GM12878 (cell line): ENCODE measurements around the gene RETN. TPM values are rescaled to one million over a fixed set of nuclear protein-coding genes. Genes with fewer than 3 reads are reported as not detected.

Source experiments
- ATAC-seq: fragments of 200-7000 bp; cut with Tn5 transposase; 3 replicates; pipeline ENCODE4 v1.9.1; 2020; ENCODE audit warnings: mild to moderate bottlenecking, moderate library complexity
- BruUV-seq: library from RNA; stranded (reverse); fragments of 400-500 nt; replicated peaks from 2 replicates; lab custom pipeline; 2021; lab: Mats Ljungman, UMichigan
- CTCF ChIA-PET: fragments of 300-600 bp; sonication (Branson Sonifier 250); formaldehyde crosslinking; extraction: SDS; loops from one replicate; lab custom pipeline; 2021; ENCODE audit warnings: inconsistent platforms; lab: Yijun Ruan, JAX
- POLR2A ChIA-PET: fragments of 350-600 bp; formaldehyde crosslinking; extraction: SDS; loops from one replicate; lab custom pipeline; 2021; ENCODE audit warnings: inconsistent platforms; lab: Charles Lee
- RAD21 ChIA-PET: fragments of 300-600 bp; sonication (Branson Sonifier 250); formaldehyde crosslinking; loops from one replicate; lab custom pipeline; 2023; ENCODE audit warnings: antibody characterized with exemption; ENCODE audit not compliant: unreplicated experiment; lab: Charles Lee
- SMC1A ChIA-PET: fragments of 300-600 bp; sonication (Branson Sonifier 250); formaldehyde crosslinking; loops from one replicate; lab custom pipeline; 2023; ENCODE audit not compliant: unreplicated experiment, uncharacterized antibody; lab: Charles Lee
- DNase-seq: peaks from one replicate; pipeline ENCODE4 v3.0.0-alpha.2; 2011; ENCODE audit warnings: low read depth, low spot score
- FAIRE-seq: peaks from 3 replicates; lab custom pipeline; 2011; peaks lifted over from hg19 to GRCh38; lab: Jason Lieb, UNC
- H2AFZ ChIP-seq: 2 replicates; pipeline ENCODE4 v1.6.0; 2011; ENCODE audit warnings: low read depth, low read length, control low read depth; ENCODE audit not compliant: control insufficient read depth
- H3K27ac ChIP-seq: 2 replicates; pipeline ENCODE4 v1.5.1; 2011; ENCODE audit warnings: control low read depth; ENCODE audit not compliant: control insufficient read depth, insufficient read depth
- H3K27me3 ChIP-seq, 2 experiments: replicated peaks in 1 of 2; 2 replicates each; pipeline versions ENCODE4 v1.6.0 to v1.6.1; 2011; ENCODE audit warnings: low read length in 1 of 2; ENCODE audit not compliant: control insufficient read depth in 2 of 2, insufficient read depth in 2 of 2
- H3K36me3 ChIP-seq, 2 experiments: 2 replicates each; pipeline ENCODE4 v1.5.1; 2011; ENCODE audit warnings: low read length in 1 of 2; ENCODE audit not compliant: control insufficient read depth in 2 of 2, insufficient read depth in 2 of 2
- H3K4me1 ChIP-seq: 2 replicates; pipeline ENCODE4 v1.6.1; 2011; ENCODE audit warnings: mild to moderate bottlenecking, low read length, moderate library complexity, mixed read lengths; ENCODE audit not compliant: control insufficient read depth, insufficient read depth
- H3K4me2 ChIP-seq: 2 replicates; pipeline ENCODE4 v1.6.0; 2011; ENCODE audit warnings: control low read depth; ENCODE audit not compliant: control insufficient read depth, insufficient read depth
- H3K4me3 ChIP-seq: fragments of 200-600 bp; sonication (generic); 2 replicates; pipeline ENCODE4 v1.5.1; 2016
- H3K79me2 ChIP-seq: 2 replicates; pipeline ENCODE4 v1.6.0; 2011; ENCODE audit warnings: low read length; ENCODE audit not compliant: control insufficient read depth, insufficient read depth
- H3K9ac ChIP-seq: 2 replicates; pipeline ENCODE4 v1.8.0; 2011; ENCODE audit warnings: low read length, control low read depth, mixed read lengths; ENCODE audit not compliant: control insufficient read depth, insufficient read depth
- H3K9me3 ChIP-seq: replicated peaks from 3 replicates; pipeline ENCODE4 v1.5.1; 2011; ENCODE audit warnings: mild to moderate bottlenecking, low read length; ENCODE audit not compliant: control insufficient read depth, insufficient read depth
- H4K20me1 ChIP-seq: 2 replicates; pipeline ENCODE4 v1.6.0; 2011; ENCODE audit not compliant: control insufficient read depth, insufficient read depth
- KDM1A ChIP-seq: fragments of 200-600 bp; sonication (generic); IDR thresholded peaks from 2 replicates; pipeline ENCODE4 v1.6.1; 2016; ENCODE audit warnings: borderline replicate concordance
- NFYB ChIP-seq: IDR thresholded peaks from 2 replicates; pipeline ENCODE4 v1.6.1; 2011; ENCODE audit warnings: low read depth, mild to moderate bottlenecking, low read length, improper control_type of control experiment, moderate library complexity; ENCODE audit not compliant: insufficient read depth
- YBX1 ChIP-seq: fragments of 450-650 bp; IDR thresholded peaks from 2 replicates; pipeline ENCODE4 v1.6.1; 2016; ENCODE audit warnings: antibody characterized with exemption
- ZBED1 ChIP-seq: IDR thresholded peaks from 2 replicates; pipeline ENCODE4 v1.6.1; 2016; ENCODE audit warnings: borderline replicate concordance
- ZBTB4 ChIP-seq: fragments of 450-650 bp; formaldehyde crosslinking; IDR thresholded peaks from 2 replicates; pipeline ENCODE4 v1.4.0; 2022; ENCODE audit warnings: mild to moderate bottlenecking, moderate library complexity
- ZBTB40 ChIP-seq: fragments of 450-650 bp; IDR thresholded peaks from 2 replicates; pipeline ENCODE4 v1.6.1; 2016; ENCODE audit warnings: mild to moderate bottlenecking, moderate library complexity, borderline replicate concordance
- ZZZ3 ChIP-seq: IDR thresholded peaks from 2 replicates; pipeline ENCODE4 v1.6.1; 2011; ENCODE audit warnings: low read depth; ENCODE audit not compliant: control insufficient read depth, insufficient read length
- WGBS: methylation state at CpG from one replicate; pipeline ENCODE4 v1.1.6; 2016; ENCODE audit warnings: low lambda C conversion rate; ENCODE audit not compliant: insufficient replicate concordance, insufficient coverage; ENCODE audit errors: missing lambda C conversion rate; 5-methylcytosine and 5-hydroxymethylcytosine counted together
- in situ Hi-C: fragments of 300-500 bp; cut with MboI; formaldehyde crosslinking; loops from 9 replicates; pipeline ENCODE4 v1.14.3; 2018; ENCODE audit warnings: mixed read lengths
- intact Hi-C: fragments of 100-400 bp; cut with micrococcal nuclease; formaldehyde crosslinking; loops from one replicate; pipeline ENCODE4 v1.14.2; 2022; ENCODE audit not compliant: unreplicated experiment
- polyA plus RNA-seq, 11 experiments: library from polyadenylated mRNA; depleted of rRNA in 4 of 11; unstranded in 6 of 11; stranded (reverse) in 5 of 11; fragments of >200 nt; fragmentation: Nextera tagmentation in 4 of 11; fragmentation: Illumina TruSeq in 1 of 11; extraction: Ambion mirVana in 4 of 11; extraction: Trizol in 1 of 11; gene quantifications; 1 replicate in 1 of 11; 2 replicates in 10 of 11; pipeline versions ENCODE4 v1.2.1 to v1.2.3, GENCODE V29; 2011 to 2016; ENCODE audit warnings: inconsistent platforms in 2 of 11, missing spikeins in 2 of 11, low read depth in 1 of 11
- total RNA-seq, 4 experiments: library from RNA; depleted of rRNA in 3 of 4; stranded (reverse); fragments of >200 nt in 3 of 4; fragmentation: Illumina TruSeq in 1 of 4; extraction: Trizol in 1 of 4; gene quantifications; 2 replicates each; pipeline versions ENCODE4 v1.2.1 to v1.2.3, GENCODE V29; 2013 to 2021

The RETN gene
- total and polyA plus RNA-seq, 10 of the 15 experiments (the other 5 are each of a cell fraction or from before 2014, with no cell fraction given) = 0.26 TPM; not detected in 9

- 0% methylated on average over 15 of the region's 15 CpGs for WGBS
- Histone ChIP-seq H3K9ac (peak overlapping the region; percentile 94), H2AFZ (peak overlapping the region; percentile 42), H3K4me1 (peaks cover 13% of the 10 kb centered on the region), H3K27me3 (no peaks in the 10 kb centered on the region)
- ATAC-seq (no peak), FAIRE-seq (no peak), DNase-seq (no peak)
- TF ChIP-seq ZBTB40 (no peak), KDM1A (no peak), NFYB (no peak), ZZZ3 (no peak), ZBTB4 (CRISPR knock-in tag) (no peak), ZBED1 (no peak), YBX1 (no peak)
- TF ChIP-seq, all 136 proteins: peak for 0
- RAD21 ChIA-PET = interaction anchor here (0.6 to 1.9 kb wide), 5 partner anchors 32 to 529 kb away, joined by 3 to 11 read pairs (median 3); no protein-coding TSS in a partner anchor
- SMC1A ChIA-PET = no interaction called here
- BruUV-seq = TSS peak; percentile 89
- POLR2A ChIA-PET = interaction anchor here (1.1 kb wide), 1 partner anchor 93 kb away, joined by 3 read pairs; the partner anchor contains the start of gene PNPLA6
- Histone ChIP-seq H3K27ac (peak overlapping the region; percentile 80), H4K20me1 (no peaks in the 10 kb centered on the region), H3K9me3 (no peaks in the 10 kb centered on the region), H3K36me3 (peaks cover 1 to 7% of the 10 kb centered on the region in 2 experiments; a peak in 3 of 4 replicates), H3K4me2 (peak overlapping the region; percentile 95), H3K79me2 (peaks cover 41% of the 10 kb centered on the region), H3K4me3 (peak overlapping the region; percentile 96)
- intact Hi-C loops = no loop called here
- CTCF ChIA-PET = interaction anchor here (0.9 to 2.0 kb wide), 4 partner anchors 60 to 275 kb away, joined by 3 to 11 read pairs (median 3); no protein-coding TSS in a partner anchor
- in situ Hi-C loops = no loop called here
Observed at GRCh38 chr19:7628589-7629311, 40.1 kb upstream of the RETN start.
